ENCODE data around the gene CAMLG. TPM values are rescaled to one million over a fixed set of nuclear protein-coding genes. Genes with fewer than 3 reads are reported as not detected.

The CAMLG gene
- polyA plus RNA-seq, 1 of the 3 experiments (the other 2 are of a cell fraction), result 16.9 TPM

GRCh38 chr5:134742134-134742533, 3.8 kb downstream of the CAMLG start:
- no peak overlapping the region for H3K4me2 ChIP-seq
- no peak overlapping the region for H2AFZ ChIP-seq (ENCODE audit: low read depth)
- no peak overlapping the region for H3K27ac ChIP-seq (ENCODE audit: low read depth in 2 of 2, low read length in 1 of 2)
- peaks cover 68% of the 10 kb centered on the region for H3K79me2 ChIP-seq (ENCODE audit: insufficient read depth)
- WGBS (ENCODE audit: low lambda C conversion rate), result 98% methylated on average over 2 of the region's 2 CpGs
- DNase-seq, result no peak
- no peaks in the 10 kb centered on the region for H3K9me2 ChIP-seq
- ChIA-PET CTCF (no interaction called here), POLR2A (no interaction called here)
- H3K9me3 ChIP-seq, result no peaks in the 10 kb centered on the region
- 0 out of 2 replicates have a peak, but pooled peaks cover 3% of the 10 kb centered on the region for H4K20me1 ChIP-seq (ENCODE audit: insufficient read depth)
- H3K4me1 ChIP-seq (ENCODE audit: control insufficient read depth in 1 of 2, insufficient read depth in 2 of 2, low read depth in 1 of 2, low read length in 1 of 2), result peaks cover 0 to 12% of the 10 kb centered on the region in 2 experiments; a peak in 2 of 4 replicates
- H3F3A ChIP-seq (replicated peaks; ENCODE audit: insufficient read depth), result peaks cover 11% of the 10 kb centered on the region
- no peak for TF ChIP-seq TAF1 (IDR thresholded peaks at IDR 0.05; ENCODE audit: borderline replicate concordance, low read depth, low read length)
- H3K27me3 ChIP-seq (ENCODE audit: insufficient read depth), result no peaks in the 10 kb centered on the region
- H3K9ac ChIP-seq, result no peak overlapping the region
- peaks cover 6 to 31% of the 10 kb centered on the region in 2 experiments for H3K36me3 ChIP-seq (replicated peaks in 1 of 2; ENCODE audit: control insufficient read depth in 1 of 2, insufficient read depth in 2 of 2, low read length in 1 of 2)
- no peak overlapping the region for H3K4me3 ChIP-seq (ENCODE audit: low read depth in 2 of 2, low read length in 1 of 2)

GRCh38 chr5:134749415-134749814, 11.1 kb downstream of the CAMLG start:
- CTCF ChIA-PET, result interaction anchor here (1.8 kb wide), 1 partner anchor 9 kb away, joined by 9 read pairs; the partner anchor contains the start of gene DDX46

More at GRCh38 chr5:134749415-134749814, 11.1 kb downstream of the CAMLG start:
- H4K20me1 ChIP-seq (ENCODE audit: insufficient read depth), result no peaks in the 10 kb centered on the region
- TF ChIP-seq TAF1 (IDR thresholded peaks at IDR 0.05; ENCODE audit: borderline replicate concordance, low read depth, low read length) (no peak), MXI1 (IDR thresholded peaks at IDR 0.05; ENCODE audit: low read depth, low read length) (no peak), CHD2 (IDR thresholded peaks at IDR 0.05; ENCODE audit: low read length, partially characterized antibody) (no peak), RCOR1 (IDR thresholded peaks at IDR 0.05; ENCODE audit: low read length) (no peak), CTCF (IDR thresholded peaks at IDR 0.05) (no peak), JUND (IDR thresholded peaks at IDR 0.05) (no peak), ELF1 (IDR thresholded peaks at IDR 0.05) (no peak), GABPA (IDR thresholded peaks at IDR 0.05; ENCODE audit: low read depth) (no peak), RAD21 (IDR thresholded peaks at IDR 0.05; ENCODE audit: low read length) (no peak), SIN3A (IDR thresholded peaks at IDR 0.05; ENCODE audit: borderline replicate concordance, low read depth, low read length) (no peak), ZBTB33 (IDR thresholded peaks at IDR 0.05; ENCODE audit: borderline replicate concordance, low read depth) (no peak), USF1 (IDR thresholded peaks at IDR 0.05; ENCODE audit: borderline replicate concordance, low read depth) (no peak), PBX3 (IDR thresholded peaks at IDR 0.05) (no peak), GATA2 (CRISPR knock-in tag; IDR thresholded peaks at IDR 0.05) (no peak), YY1 (IDR thresholded peaks at IDR 0.05; ENCODE audit: low read depth) (no peak), RFX5 (IDR thresholded peaks at IDR 0.05; ENCODE audit: low read length) (no peak), NFIC (IDR thresholded peaks at IDR 0.05; ENCODE audit: borderline replicate concordance) (no peak)
- no peak overlapping the region for H2AFZ ChIP-seq (ENCODE audit: low read depth)
- POLR2A ChIA-PET, result no interaction called here
- no peak overlapping the region for H3K9ac ChIP-seq
- H3K4me3 ChIP-seq (ENCODE audit: low read depth in 2 of 2, low read length in 1 of 2), result no peak overlapping the region
- no peaks in the 10 kb centered on the region for H3K9me3 ChIP-seq
- no peak for DNase-seq
- peaks cover 21% of the 10 kb centered on the region for H3F3A ChIP-seq (replicated peaks; ENCODE audit: insufficient read depth)
- WGBS (ENCODE audit: low lambda C conversion rate), result 91% methylated on average over 3 of the region's 3 CpGs
- H3K27ac ChIP-seq (ENCODE audit: low read depth in 2 of 2, low read length in 1 of 2), result no peak overlapping the region
- H3K4me2 ChIP-seq, result no peak overlapping the region
- no peaks in the 10 kb centered on the region for H3K4me1 ChIP-seq (ENCODE audit: control insufficient read depth in 1 of 2, insufficient read depth in 2 of 2, low read depth in 1 of 2, low read length in 1 of 2)
- no peaks in the 10 kb centered on the region for H3K9me2 ChIP-seq
- H3K36me3 ChIP-seq (replicated peaks in 1 of 2; ENCODE audit: control insufficient read depth in 1 of 2, insufficient read depth in 2 of 2, low read length in 1 of 2), result peaks cover 7 to 27% of the 10 kb centered on the region in 2 experiments
- peaks cover 17% of the 10 kb centered on the region for H3K79me2 ChIP-seq (ENCODE audit: insufficient read depth)
- H3K27me3 ChIP-seq (ENCODE audit: insufficient read depth), result no peaks in the 10 kb centered on the region
